Hepatocyte (in vitro differentiated cells): ENCODE measurements around the gene ZNF764. TPM values are rescaled to one million over a fixed set of nuclear protein-coding genes. Genes with fewer than 3 reads are reported as not detected.

Experiments
- DNase-seq: peaks from one replicate; pipeline ENCODE4 v3.0.0-alpha.2; 2016; ENCODE audit warnings: low spot score
- H2AFZ ChIP-seq: fragments of 200-600 bp; sonication (generic); 2 replicates; pipeline ENCODE4 v1.6.0; 2016; ENCODE audit warnings: antibody characterized with exemption, mild to moderate bottlenecking
- H3K27ac ChIP-seq: fragments of 200-600 bp; sonication (generic); 2 replicates; pipeline ENCODE4 v1.5.1; 2016; ENCODE audit warnings: mild to moderate bottlenecking
- H3K27me3 ChIP-seq: fragments of 200-600 bp; sonication (generic); 2 replicates; pipeline ENCODE4 v1.6.1; 2016
- H3K36me3 ChIP-seq: fragments of 200-600 bp; sonication (generic); replicated peaks from 2 replicates; pipeline ENCODE4 v1.5.1; 2016; ENCODE audit warnings: low read depth; ENCODE audit not compliant: insufficient read depth
- H3K4me1 ChIP-seq: fragments of 200-600 bp; sonication (generic); 2 replicates; pipeline ENCODE4 v1.5.1; 2016; ENCODE audit warnings: mild to moderate bottlenecking, moderate library complexity; ENCODE audit not compliant: insufficient read depth
- H3K4me2 ChIP-seq: fragments of 200-600 bp; sonication (generic); 2 replicates; pipeline ENCODE4 v1.6.0; 2016
- H3K4me3 ChIP-seq: fragments of 200-600 bp; sonication (generic); 2 replicates; pipeline ENCODE4 v1.5.1; 2016; ENCODE audit warnings: mild to moderate bottlenecking
- H3K79me2 ChIP-seq: fragments of 200-600 bp; sonication (generic); 2 replicates; pipeline ENCODE4 v1.6.0; 2017; ENCODE audit warnings: mild to moderate bottlenecking
- H3K9me2 ChIP-seq: fragments of 200-600 bp; sonication (generic); replicated peaks from 2 replicates; pipeline ENCODE4 v1.6.0; 2017; ENCODE audit warnings: mild to moderate bottlenecking; ENCODE audit not compliant: insufficient read depth
- H3K9me3 ChIP-seq: fragments of 200-600 bp; sonication (generic); 2 replicates; pipeline ENCODE4 v1.5.1; 2016; ENCODE audit warnings: low read depth, mild to moderate bottlenecking
- H4K20me1 ChIP-seq: fragments of 200-600 bp; sonication (generic); 2 replicates; pipeline ENCODE4 v1.6.0; 2016; ENCODE audit warnings: mild to moderate bottlenecking; ENCODE audit not compliant: insufficient read depth, poor library complexity, severe bottlenecking
- CTCF ChIP-seq: fragments of 200-600 bp; sonication (generic); IDR thresholded peaks from 2 replicates; pipeline ENCODE4 v1.5.1; 2016; ENCODE audit warnings: antibody characterized with exemption, mild to moderate bottlenecking; ENCODE audit not compliant: poor library complexity
- EZH2 ChIP-seq: fragments of 200-600 bp; sonication (generic); IDR thresholded peaks from 2 replicates; pipeline ENCODE4 v1.6.1; 2016; ENCODE audit warnings: antibody characterized with exemption, mild to moderate bottlenecking, borderline replicate concordance
- EZH2phosphoT487 ChIP-seq: fragments of 200-600 bp; sonication (generic); IDR thresholded peaks from one replicate; pipeline ENCODE4 v1.6.1; 2018; ENCODE audit warnings: antibody characterized with exemption, mild to moderate bottlenecking, low read depth, moderate library complexity; ENCODE audit not compliant: unreplicated experiment, severe bottlenecking
- WGBS: methylation state at CpG from one replicate; pipeline ENCODE4 v1.1.6; 2016; ENCODE audit warnings: low lambda C conversion rate; ENCODE audit errors: missing lambda C conversion rate; 5-methylcytosine and 5-hydroxymethylcytosine counted together
- polyA plus RNA-seq: library from polyadenylated mRNA; unstranded; fragments of >200 nt; fragmentation: Nextera tagmentation; extraction: Ambion mirVana; gene quantifications from 2 replicates; pipeline ENCODE4 v1.2.1, GENCODE V29; 2016
- total RNA-seq: library from RNA; depleted of rRNA; stranded (reverse); fragments of >200 nt; gene quantifications from 2 replicates; pipeline ENCODE4 v1.2.3, GENCODE V29; 2014

ZNF764 gene
- total and polyA plus RNA-seq, 2 experiments from 2014 or later, result 9.8 to 12.1 TPM

GRCh38 chr16:30561089-30561816, 3.1 kb upstream of the ZNF764 start:
- no peak for DNase-seq
- no peaks in the 10 kb centered on the region for H3K9me3 ChIP-seq
- H3K27ac ChIP-seq, result no peak overlapping the region
- no peaks in the 10 kb centered on the region for H4K20me1 ChIP-seq
- H2AFZ ChIP-seq, result peak overlapping the region; percentile 68
- H3K79me2 ChIP-seq, result peaks cover 14% of the 10 kb centered on the region
- no peaks in the 10 kb centered on the region for H3K36me3 ChIP-seq
- no peaks in the 10 kb centered on the region for H3K9me2 ChIP-seq
- TF ChIP-seq CTCF, result no peak
- no peak for TF ChIP-seq EZH2phosphoT487
- TF ChIP-seq EZH2, result no peak
- H3K4me3 ChIP-seq, result no peak overlapping the region
- peaks cover 9% of the 10 kb centered on the region for H3K4me1 ChIP-seq
- 58% methylated on average over 45 of the region's 46 CpGs for WGBS
- no peaks in the 10 kb centered on the region for H3K27me3 ChIP-seq
- peak overlapping the region; percentile 57 for H3K4me2 ChIP-seq

GRCh38 chr16:30559690-30560089, 1.5 kb upstream of the ZNF764 start:
- Histone ChIP-seq H3K4me2 (no peak overlapping the region), H3K27me3 (no peaks in the 10 kb centered on the region), H3K36me3 (no peaks in the 10 kb centered on the region), H3K27ac (no peak overlapping the region), H3K9me2 (no peaks in the 10 kb centered on the region), H2AFZ (no peak overlapping the region), H3K4me1 (peaks cover 10% of the 10 kb centered on the region), H3K4me3 (no peak overlapping the region), H4K20me1 (no peaks in the 10 kb centered on the region), H3K9me3 (no peaks in the 10 kb centered on the region), H3K79me2 (peaks cover 30% of the 10 kb centered on the region)
- WGBS, result 87% methylated on average over 6 of the region's 6 CpGs
- TF ChIP-seq CTCF (no peak), EZH2 (no peak), EZH2phosphoT487 (no peak)
- no peak for DNase-seq

- TF ChIP-seq CTCF, result no peak
- no peak for TF ChIP-seq EZH2phosphoT487
- TF ChIP-seq EZH2, result no peak
- H3K9me2 ChIP-seq, result no peaks in the 10 kb centered on the region
- H3K36me3 ChIP-seq, result no peaks in the 10 kb centered on the region
- WGBS, result 93% methylated on average over 21 of the region's 21 CpGs
- no peaks in the 10 kb centered on the region for H4K20me1 ChIP-seq
- H3K9me3 ChIP-seq, result no peaks in the 10 kb centered on the region
- peaks cover 17% of the 10 kb centered on the region for H3K4me1 ChIP-seq
- peak overlapping the region; percentile 65 for H3K4me2 ChIP-seq
- H3K27ac ChIP-seq, result peak overlapping the region; percentile 82
- H2AFZ ChIP-seq, result peak overlapping the region; percentile 27
- H3K79me2 ChIP-seq, result peaks cover 38% of the 10 kb centered on the region
- no peak overlapping the region for H3K4me3 ChIP-seq
- no peak for DNase-seq
- H3K27me3 ChIP-seq, result no peaks in the 10 kb centered on the region
Measured at GRCh38 chr16:30558789-30559377, 709 bp upstream of the ZNF764 start.
